GM12878 (cell line): ENCODE data around the gene RBMS3. TPM values are rescaled to one million over a fixed set of nuclear protein-coding genes. Genes with fewer than 3 reads are reported as not detected.

Experiments used
- BCL11A ChIP-seq: IDR thresholded peaks from 2 replicates; pipeline ENCODE4 v1.6.1; 2011; ENCODE audit warnings: low read depth, low read length
- CEBPB ChIP-seq, 2 experiments: fragments of 150-350 bp in 1 of 2; IDR thresholded peaks; 2 replicates each; pipeline ENCODE4 v1.6.1; 2012 to 2014; ENCODE audit warnings: low read depth in 2 of 2, low read length in 2 of 2, borderline replicate concordance in 1 of 2, inconsistent platforms in 1 of 2
- DPF2 ChIP-seq: fragments of 450-650 bp; IDR thresholded peaks from 2 replicates; pipeline ENCODE4 v1.6.1; 2017; ENCODE audit warnings: mild to moderate bottlenecking
- E4F1 ChIP-seq: fragments of 450-650 bp; IDR thresholded peaks from 2 replicates; pipeline ENCODE4 v1.6.1; 2018; ENCODE audit warnings: borderline replicate concordance, mild to moderate bottlenecking; ENCODE audit not compliant: partially characterized antibody
- EED ChIP-seq: sonication (generic); IDR thresholded peaks from 2 replicates; pipeline ENCODE4 v1.6.1; 2016; ENCODE audit warnings: antibody characterized with exemption, low read depth
- HDAC6 ChIP-seq: fragments of 200-600 bp; sonication (generic); IDR thresholded peaks from one replicate; pipeline ENCODE4 v1.8.0; 2017; ENCODE audit warnings: antibody characterized with exemption; ENCODE audit not compliant: unreplicated experiment
- JUNB ChIP-seq: IDR thresholded peaks from 2 replicates; pipeline ENCODE4 v1.6.1; 2016; ENCODE audit warnings: antibody characterized with exemption, mild to moderate bottlenecking
- KDM1A ChIP-seq: fragments of 200-600 bp; sonication (generic); IDR thresholded peaks from 2 replicates; pipeline ENCODE4 v1.6.1; 2016; ENCODE audit warnings: borderline replicate concordance
- MEF2B ChIP-seq: fragments of 450-650 bp; IDR thresholded peaks from 2 replicates; pipeline ENCODE4 v1.6.1; 2018; ENCODE audit warnings: mild to moderate bottlenecking, moderate library complexity; ENCODE audit not compliant: partially characterized antibody, poor library complexity, severe bottlenecking
- MTA2 ChIP-seq: fragments of 450-650 bp; IDR thresholded peaks from 2 replicates; pipeline ENCODE4 v1.6.1; 2016; ENCODE audit warnings: low read depth, mild to moderate bottlenecking, moderate library complexity
- NKRF ChIP-seq: fragments of 450-650 bp; conservative IDR thresholded peaks from 2 replicates; pipeline ENCODE4 v1.6.1; 2017; ENCODE audit warnings: mild to moderate bottlenecking, moderate library complexity
- RBBP5 ChIP-seq: fragments of 200-600 bp; sonication (generic); conservative IDR thresholded peaks from 2 replicates; pipeline ENCODE4 v1.6.1; 2016
- SMAD5 ChIP-seq: IDR thresholded peaks from 2 replicates; pipeline ENCODE4 v1.6.1; 2016; ENCODE audit warnings: antibody characterized with exemption, low read depth
- SRF ChIP-seq, 2 experiments: IDR thresholded peaks; 2 replicates each; pipeline ENCODE4 v1.6.1; 2011; ENCODE audit warnings: low read depth in 2 of 2, low read length in 2 of 2, mild to moderate bottlenecking in 1 of 2, moderate library complexity in 1 of 2
- SUPT20H ChIP-seq: IDR thresholded peaks from 2 replicates; pipeline ENCODE4 v1.6.1; 2011; ENCODE audit warnings: low read depth, mild to moderate bottlenecking, low read length, moderate library complexity, borderline replicate concordance; ENCODE audit not compliant: control insufficient read depth
- TARDBP ChIP-seq: IDR thresholded peaks from 2 replicates; pipeline ENCODE4 v1.6.1; 2016; ENCODE audit warnings: borderline replicate concordance
- TCF12 ChIP-seq: IDR thresholded peaks from 2 replicates; pipeline ENCODE4 v1.6.1; 2011; ENCODE audit warnings: low read depth, mild to moderate bottlenecking, low read length
- WRNIP1 ChIP-seq: IDR thresholded peaks from 2 replicates; pipeline ENCODE4 v1.6.1; 2011; ENCODE audit warnings: low read depth, low read length, improper control_type of control experiment, borderline replicate concordance
- YY1 ChIP-seq: IDR thresholded peaks from 2 replicates; pipeline ENCODE4 v1.6.1; 2011; ENCODE audit warnings: low read depth, mild to moderate bottlenecking, low read length
- ZNF274 ChIP-seq: IDR thresholded peaks from one replicate; pipeline ENCODE4 v1.8.0; 2011; ENCODE audit not compliant: insufficient read length, insufficient read depth
- ZNF592 ChIP-seq: fragments of 450-650 bp; IDR thresholded peaks from 2 replicates; pipeline ENCODE4 v1.6.1; 2017; ENCODE audit warnings: mild to moderate bottlenecking, moderate library complexity
- ZNF622 ChIP-seq: fragments of 450-650 bp; IDR thresholded peaks from 2 replicates; pipeline ENCODE4 v1.6.1; 2017; ENCODE audit warnings: mild to moderate bottlenecking, inconsistent platforms
- polyA plus RNA-seq, 11 experiments: library from polyadenylated mRNA; depleted of rRNA in 4 of 11; unstranded in 6 of 11; stranded (reverse) in 5 of 11; fragments of >200 nt; fragmentation: Nextera tagmentation in 4 of 11; fragmentation: Illumina TruSeq in 1 of 11; extraction: Ambion mirVana in 4 of 11; extraction: Trizol in 1 of 11; gene quantifications; 1 replicate in 1 of 11; 2 replicates in 10 of 11; pipeline versions ENCODE4 v1.2.1 to v1.2.3, GENCODE V29; 2011 to 2016; ENCODE audit warnings: inconsistent platforms in 2 of 11, missing spikeins in 2 of 11, low read depth in 1 of 11
- total RNA-seq, 4 experiments: library from RNA; depleted of rRNA in 3 of 4; stranded (reverse); fragments of >200 nt in 3 of 4; fragmentation: Illumina TruSeq in 1 of 4; extraction: Trizol in 1 of 4; gene quantifications; 2 replicates each; pipeline versions ENCODE4 v1.2.1 to v1.2.3, GENCODE V29; 2013 to 2021

The RBMS3 gene
- total and polyA plus RNA-seq, 10 of the 15 experiments (the other 5 are each of a cell fraction or from before 2014, with no cell fraction given) = 0.79 to 4.7 (median 3.1) TPM

GRCh38 chr3:29686889-29687592 is 406.2 kb downstream of the RBMS3 start (continued):
- TF ChIP-seq ZNF592 (no peak), CEBPB (IDR thresholded peaks at IDR 0.05; ENCODE audit: borderline replicate concordance in 1 of 2, low read depth in 2 of 2, low read length in 2 of 2) (0 out of 4 replicates have a peak, but pooled peaks of 1 of the 2 experiments have one; percentile 82), MEF2B (peak; percentile 62), SMAD5 (no peak), BCL11A (peak; percentile 52; the same call in 1 of the 2 replicates), HDAC6 (no peak), RBBP5 (no peak), SRF (IDR thresholded peaks at IDR 0.05; ENCODE audit: low read depth in 2 of 2, low read length in 2 of 2) (no peak), E4F1 (no peak), TARDBP (no peak), TCF12 (no peak), DPF2 (peak; percentile 88), YY1 (peak; percentile 40; the same call in 1 of the 2 replicates), EED (no peak), ZNF622 (no peak), ZNF274 (no peak), JUNB (peak; percentile 91), NKRF (no peak), MTA2 (peak; percentile 88), WRNIP1 (no peak), KDM1A (no peak), SUPT20H (no peak)
